NAMALWA (cell line): ENCODE data around the gene HIRA.
A peak's percentile ranks its signal among the peaks of the same experiment; 100 is the strongest.

Source experiments
- DNase-seq: peaks from one replicate; pipeline ENCODE4 v3.0.0-alpha.2; 2015; ENCODE audit warnings: low spot score

The HIRA gene

DNA sequence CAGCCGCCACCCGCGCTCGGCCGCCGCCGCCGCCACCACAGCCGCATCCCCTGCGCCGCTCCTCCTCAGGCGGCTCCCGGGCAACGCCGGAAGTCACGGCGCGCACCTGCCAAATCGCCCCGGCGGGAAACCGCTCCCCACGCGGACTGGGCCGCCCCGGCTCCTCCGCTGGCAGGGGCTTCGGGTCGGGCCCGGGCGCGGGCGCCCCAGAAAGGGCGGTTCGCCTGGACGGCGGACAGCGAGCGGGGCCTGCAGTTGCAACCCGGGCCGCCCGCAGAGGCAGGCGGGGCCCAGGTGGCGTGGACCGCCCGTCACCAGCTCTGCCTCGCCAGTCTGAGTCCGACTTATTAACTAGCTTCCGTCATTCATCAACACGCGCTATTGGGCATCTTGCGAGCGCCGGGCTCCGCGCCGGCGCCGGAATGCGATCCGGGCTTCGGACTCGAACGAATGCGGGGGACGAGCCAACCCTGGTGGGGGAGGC, at the start of gene HIRA:
Gene HIRA (minus strand): TSS at position 85 of the 484 bp plus-strand sequence. CDS start 257 bp downstream, outside the sequence.
- DNase-seq, result peak; percentile 85

DNA sequence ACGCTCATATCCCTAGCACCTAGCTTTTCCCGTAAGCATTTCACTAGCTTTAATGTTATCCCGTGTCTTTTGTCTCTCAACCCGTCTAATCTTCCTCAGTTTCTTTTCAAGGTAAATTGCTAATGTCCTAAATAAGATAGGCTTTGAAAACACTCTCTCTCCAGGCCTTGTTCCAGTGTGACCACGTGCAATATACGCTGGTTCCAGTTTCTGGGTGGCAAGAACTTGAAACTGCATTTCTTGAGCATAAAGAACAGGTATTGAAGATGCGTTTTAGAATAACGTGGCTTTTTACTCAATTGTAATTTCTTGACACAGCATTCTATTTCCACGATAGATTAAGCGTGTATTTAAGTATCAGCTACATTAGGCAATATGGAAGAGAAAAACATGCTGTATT, 49.3 kb upstream of the HIRA start:
- DNase-seq, result no peak

- peak; percentile 38 for DNase-seq
These were observed 48.6 kb upstream of the HIRA start for GRCh38 chr22:19480173-19480568.

GRCh38 chr22:19479355-19480172, 48.0 kb upstream of the HIRA start, which contains the start of gene CDC45:
CDC45 (plus strand) TSS chr22:19479920; CDS start chr22:19479969, 49 bp downstream.
- peak; percentile 98 for DNase-seq

DNA sequence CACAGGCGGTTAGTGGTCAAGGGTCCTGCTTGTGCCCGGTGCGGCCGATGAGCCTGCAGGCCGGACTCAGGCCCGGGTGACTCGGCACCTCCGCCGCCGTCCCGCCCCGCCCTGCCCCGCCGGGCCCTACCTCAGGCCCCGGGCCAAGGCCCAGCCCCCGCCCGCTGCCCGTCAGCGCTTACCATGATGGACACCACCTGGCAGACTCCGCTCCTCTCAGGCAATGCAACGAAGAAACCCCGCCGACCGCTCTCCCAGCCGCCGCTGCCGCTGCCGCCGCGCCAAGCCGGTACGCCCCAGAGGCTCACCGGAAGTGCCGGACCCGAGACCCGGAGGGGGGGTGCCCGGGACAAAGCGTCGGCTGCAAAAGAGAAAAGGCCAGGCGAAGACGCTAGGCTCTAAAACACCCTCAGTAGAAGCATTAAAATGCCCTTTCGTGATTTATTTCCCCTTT, 47.4 kb upstream of the HIRA start, which contains the start of gene UFD1:
Gene UFD1 (minus strand): TSS at position 293 of the 454 bp plus-strand sequence. CDS start 108 bp downstream, at position 185.
- DNase-seq, result peak; percentile 83

DNA sequence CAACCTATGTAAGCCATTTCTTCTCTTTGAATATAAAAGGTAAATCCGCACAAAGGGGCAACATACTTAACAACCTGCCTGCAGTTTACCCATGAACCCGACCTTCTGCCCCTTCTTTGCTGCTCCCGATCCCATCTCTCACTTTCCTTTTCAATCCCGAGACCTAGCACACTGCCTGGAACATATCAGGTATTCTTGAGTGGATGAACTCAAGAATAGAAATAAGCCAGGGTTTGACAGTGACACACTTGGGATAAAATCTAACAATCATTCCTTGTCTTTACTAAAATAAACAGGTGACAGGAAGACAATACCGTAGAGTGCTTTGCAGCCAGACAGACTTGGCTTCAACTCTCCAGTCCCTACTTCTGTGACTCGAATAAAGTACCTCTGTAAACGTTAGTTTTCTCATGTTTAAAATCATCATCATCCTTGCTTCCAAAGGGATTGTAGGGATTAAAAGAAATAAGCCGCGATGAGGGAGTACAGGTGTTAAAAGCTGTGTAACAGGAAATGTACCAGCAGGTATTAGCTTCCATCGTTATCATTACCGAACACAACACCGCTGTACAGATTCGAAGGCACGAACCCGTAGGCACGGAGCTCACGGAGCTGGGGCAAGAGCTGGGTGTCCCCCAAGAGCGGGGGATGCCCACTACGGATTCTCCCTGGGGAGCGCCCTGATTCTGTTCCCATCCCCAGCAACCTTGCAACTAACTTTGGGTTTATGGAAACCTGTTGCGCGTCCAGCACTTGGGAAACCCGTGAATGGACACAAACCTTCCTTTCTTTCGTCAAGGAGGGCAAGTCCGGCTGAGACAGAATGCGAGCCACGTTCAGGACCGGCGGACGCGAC, 46.7 kb upstream of the HIRA start:
- peak; percentile 57 for DNase-seq

DNA sequence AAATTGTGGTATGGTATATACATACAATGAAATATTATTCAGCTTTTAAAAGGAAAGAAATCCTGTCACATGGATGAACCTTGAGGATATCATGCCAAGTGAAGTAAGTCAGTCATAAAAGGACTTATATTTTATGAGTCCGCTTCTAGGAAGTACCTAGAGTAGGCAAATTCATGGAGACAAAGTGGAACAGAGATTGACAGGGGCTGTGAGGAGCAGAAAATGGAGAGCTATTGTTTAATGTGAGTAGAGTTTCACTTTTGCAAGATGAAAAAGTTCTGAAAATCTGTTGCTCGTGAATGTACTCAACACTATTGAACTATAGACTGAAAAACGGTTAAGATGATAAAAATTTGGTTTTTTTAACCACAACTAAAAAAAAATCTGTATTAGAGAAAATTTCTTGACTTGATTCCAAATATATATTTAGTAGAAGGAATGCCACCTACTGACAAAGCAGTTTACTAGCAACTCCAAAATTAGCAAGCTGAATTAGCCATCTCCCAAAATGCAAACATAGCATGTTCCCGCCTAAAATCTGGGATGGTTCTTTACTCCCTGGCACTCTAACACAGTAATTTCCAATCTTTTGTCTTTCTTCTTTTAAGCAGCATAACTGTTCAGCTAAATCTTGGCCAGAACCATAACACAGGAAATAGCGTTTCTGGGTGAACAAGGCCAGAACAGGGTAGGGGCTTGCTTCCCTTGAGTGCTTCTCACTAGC, 46.0 kb upstream of the HIRA start:
- peak; percentile 63 for DNase-seq

GRCh38 chr22:19476023-19476422, 44.5 kb upstream of the HIRA start:
- no peak for DNase-seq

DNA sequence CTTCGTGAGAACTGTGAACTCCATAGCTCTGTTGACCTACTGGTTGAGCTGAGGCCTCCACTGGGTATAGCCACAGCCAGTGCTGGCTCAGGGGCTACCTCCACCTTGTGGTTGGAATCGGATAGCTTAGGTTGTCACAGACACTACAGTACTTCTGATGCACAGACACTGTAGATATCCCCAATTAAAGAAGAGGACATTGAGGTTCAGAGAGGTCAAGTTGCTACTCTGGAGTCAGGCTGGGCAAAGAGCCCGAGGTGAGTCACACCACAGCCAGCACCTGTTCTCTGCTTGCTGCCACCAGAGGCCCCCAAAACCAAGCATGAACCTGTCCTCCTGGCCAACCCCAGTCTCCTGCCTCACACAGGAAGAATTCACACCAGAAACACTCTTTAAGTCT, 42.0 kb upstream of the HIRA start:
- DNase-seq, result peak; percentile 27

- no peak for DNase-seq
These were observed 40.7 kb upstream of the HIRA start for GRCh38 chr22:19472233-19472632.

DNA sequence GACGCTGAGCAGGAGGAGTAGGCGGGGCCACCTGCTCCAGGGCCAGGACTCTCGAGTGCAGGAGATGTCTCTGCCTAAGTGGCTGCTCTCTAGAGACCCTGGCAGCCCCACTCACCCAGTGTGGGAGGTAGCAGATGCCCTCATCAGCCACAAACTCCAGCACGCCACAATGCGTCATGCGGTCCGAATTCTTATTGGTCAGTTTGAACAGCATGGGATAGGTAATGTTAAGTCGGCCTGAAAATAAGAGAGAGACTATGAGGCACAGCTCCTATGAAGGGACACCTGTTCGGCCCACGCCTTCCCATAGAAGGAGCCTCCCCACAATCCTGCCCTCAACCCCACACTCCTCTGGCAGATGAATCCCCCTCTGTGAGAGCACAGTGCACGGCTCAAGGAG, 40.0 kb upstream of the HIRA start:
- no peak for DNase-seq

DNA sequence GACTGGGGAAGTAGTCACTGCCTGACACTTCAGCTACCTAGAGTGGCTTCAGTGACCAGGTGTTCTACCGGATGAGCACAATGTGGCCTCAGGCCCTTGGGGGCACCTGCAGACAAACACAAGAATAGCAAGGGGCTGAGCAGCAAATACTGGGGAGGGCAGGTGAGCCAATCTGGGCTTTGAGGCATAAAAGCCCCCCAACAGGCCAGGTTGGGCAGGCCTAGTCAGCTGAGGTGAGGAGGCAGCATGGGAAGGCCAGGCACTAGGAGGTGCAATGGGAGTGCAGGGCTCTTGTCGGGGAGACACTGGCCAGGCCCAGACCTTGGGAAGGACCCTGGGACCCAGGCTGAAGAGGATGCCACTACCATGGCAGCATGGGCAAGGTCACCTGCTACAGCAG, 38.5 kb upstream of the HIRA start:
- no peak for DNase-seq

- DNase-seq, result no peak
These were observed 37.9 kb upstream of the HIRA start for GRCh38 chr22:19469421-19469820.

DNA sequence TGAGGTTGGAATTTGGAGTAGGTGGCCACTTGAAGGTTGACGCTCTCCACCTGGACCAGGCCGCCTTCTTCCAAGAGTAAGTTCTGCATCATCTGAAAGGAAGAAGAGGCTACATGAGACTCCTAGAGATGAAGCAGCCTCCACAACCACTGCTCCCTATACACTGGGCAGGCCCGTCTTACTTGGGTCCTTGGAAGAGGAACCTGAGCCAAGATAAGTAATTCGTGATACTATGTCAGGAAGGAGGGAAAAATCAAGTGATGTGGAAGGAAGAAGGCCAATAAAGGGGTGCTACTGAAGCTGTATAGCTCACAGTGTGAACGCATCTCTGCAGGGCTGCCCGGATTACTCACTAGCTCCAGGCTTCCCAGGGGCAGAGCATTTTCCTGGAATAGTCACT, 36.4 kb upstream of the HIRA start:
- DNase-seq, result no peak

GRCh38 chr22:19466848-19467752, 35.6 kb upstream of the HIRA start:
- no peak for DNase-seq

- DNase-seq, result no peak
These were observed 34.7 kb upstream of the HIRA start for GRCh38 chr22:19466126-19466716.

DNA sequence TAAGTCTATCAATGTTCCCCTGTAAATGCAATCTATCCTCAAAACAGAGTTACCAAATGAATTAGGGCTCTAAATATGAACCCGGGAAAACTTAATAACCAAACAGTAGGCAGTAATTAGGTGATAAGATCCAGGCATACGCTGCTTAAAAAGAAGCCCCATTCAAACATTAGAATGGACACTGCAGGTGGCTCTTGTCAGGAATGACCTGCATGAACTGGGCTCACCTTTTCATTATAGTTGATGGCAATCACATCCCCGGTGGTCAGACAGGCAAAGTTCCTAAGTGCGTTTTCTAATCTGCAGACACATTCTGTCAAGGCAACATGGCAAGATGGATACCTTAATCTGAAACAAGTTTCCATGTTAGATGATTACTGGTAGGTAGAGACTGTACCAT, 33.4 kb upstream of the HIRA start:
- no peak for DNase-seq

- DNase-seq, result no peak
These were observed 33.0 kb upstream of the HIRA start for GRCh38 chr22:19464546-19464945.

- DNase-seq, result no peak
These were observed 32.2 kb upstream of the HIRA start for GRCh38 chr22:19463491-19464469.
